Astrocyte (in vitro differentiated cells and primary cell): ENCODE measurements around the gene HOGA1. TPM values are rescaled to one million over a fixed set of nuclear protein-coding genes. Genes with fewer than 3 reads are reported as not detected.
A peak's percentile ranks its signal among the peaks of the same experiment; 100 is the strongest.

Experiments
- DNase-seq: peaks from one replicate; pipeline ENCODE4 v3.0.0-alpha.2; 2010; ENCODE audit warnings: low read depth
- FAIRE-seq: peaks from 2 replicates; lab custom pipeline; 2011; peaks lifted over from hg19 to GRCh38; lab: Jason Lieb, UNC
- H2AFZ ChIP-seq: 2 replicates; pipeline ENCODE4 v1.6.0; 2012; ENCODE audit warnings: low read depth, low read length, inconsistent platforms
- H3K27ac ChIP-seq: 2 replicates; pipeline ENCODE4 v1.5.1; 2011; ENCODE audit warnings: low read depth, low read length, inconsistent platforms
- H3K27me3 ChIP-seq: 2 replicates; pipeline ENCODE4 v1.6.0; 2011; ENCODE audit warnings: low read length, inconsistent platforms; ENCODE audit not compliant: insufficient read depth
- H3K36me3 ChIP-seq: 2 replicates; pipeline ENCODE4 v1.5.1; 2011; ENCODE audit warnings: low read length, inconsistent platforms; ENCODE audit not compliant: insufficient read depth
- H3K4me1 ChIP-seq: 2 replicates; pipeline ENCODE4 v1.5.1; 2011; ENCODE audit warnings: low read length, inconsistent platforms; ENCODE audit not compliant: insufficient read depth
- H3K4me2 ChIP-seq: 2 replicates; pipeline ENCODE4 v1.6.0; 2012; ENCODE audit warnings: low read length, inconsistent platforms
- H3K4me3 ChIP-seq: 2 replicates; pipeline ENCODE4 v1.5.1; 2011; ENCODE audit warnings: low read depth, mild to moderate bottlenecking, low read length, inconsistent platforms; ENCODE audit not compliant: insufficient read depth
- H3K79me2 ChIP-seq: 2 replicates; pipeline ENCODE4 v1.6.0; 2012; ENCODE audit warnings: mild to moderate bottlenecking, low read length, inconsistent platforms; ENCODE audit not compliant: insufficient read depth
- H3K9ac ChIP-seq: 2 replicates; pipeline ENCODE4 v1.6.0; 2012; ENCODE audit warnings: mild to moderate bottlenecking, low read length, inconsistent platforms
- H3K9me3 ChIP-seq: 2 replicates; pipeline ENCODE4 v1.5.1; 2012; ENCODE audit warnings: low read depth, mild to moderate bottlenecking, low read length, inconsistent platforms; ENCODE audit not compliant: insufficient read depth
- H4K20me1 ChIP-seq: 2 replicates; pipeline ENCODE4 v1.6.0; 2012; ENCODE audit warnings: low read length, inconsistent platforms; ENCODE audit not compliant: insufficient read depth
- H3K27ac Mint-ChIP-seq: one replicate; pipeline ENCODE4 v1.8.0; 2021; ENCODE audit warnings: mild to moderate bottlenecking, mixed read lengths; ENCODE audit not compliant: unreplicated experiment
- H3K27me3 Mint-ChIP-seq: one replicate; pipeline ENCODE4 v1.8.0; 2021; ENCODE audit warnings: low read depth, mixed read lengths; ENCODE audit not compliant: unreplicated experiment
- H3K36me3 Mint-ChIP-seq: one replicate; pipeline ENCODE4 v1.8.0; 2021; ENCODE audit warnings: low read depth, mixed read lengths; ENCODE audit not compliant: unreplicated experiment
- H3K4me1 Mint-ChIP-seq: one replicate; pipeline ENCODE4 v1.8.0; 2021; ENCODE audit warnings: low read depth, mixed read lengths; ENCODE audit not compliant: unreplicated experiment
- H3K4me3 Mint-ChIP-seq: one replicate; pipeline ENCODE4 v1.8.0; 2021; ENCODE audit warnings: mild to moderate bottlenecking, moderate library complexity, mixed read lengths; ENCODE audit not compliant: unreplicated experiment
- H3K9me3 Mint-ChIP-seq: one replicate; pipeline ENCODE4 v1.8.0; 2021; ENCODE audit warnings: mild to moderate bottlenecking, mixed read lengths; ENCODE audit not compliant: unreplicated experiment
- CTCF ChIP-seq: IDR thresholded peaks from 2 replicates; pipeline ENCODE4 v1.5.1; 2011; ENCODE audit warnings: low read depth, mild to moderate bottlenecking, inconsistent platforms, low read length, moderate library complexity; ENCODE audit not compliant: insufficient read depth
- EZH2 ChIP-seq: IDR thresholded peaks from 2 replicates; pipeline ENCODE4 v1.6.1; 2012; ENCODE audit warnings: mild to moderate bottlenecking, low read length, inconsistent platforms; ENCODE audit not compliant: insufficient read depth
- total RNA-seq: library from RNA; stranded (reverse); gene quantifications from 2 replicates; pipeline ENCODE4 v1.2.1, GENCODE V29; 2021

The HOGA1 gene
- total RNA-seq, 1 donor from 2014 or later, result 0.23 TPM

GRCh38 chr10:97608991-97609561 lies 24.9 kb downstream of the HOGA1 start:
- no peak overlapping the region for H3K4me3 Mint-ChIP-seq
- FAIRE-seq (no peak), DNase-seq (no peak)
- H3K27me3 Mint-ChIP-seq, result no peaks in the 10 kb centered on the region
- H2AFZ ChIP-seq, result no peak overlapping the region
- no peaks in the 10 kb centered on the region for H3K27me3 ChIP-seq
- no peak for TF ChIP-seq CTCF
- no peak for TF ChIP-seq EZH2
- no peaks in the 10 kb centered on the region for H3K9me3 ChIP-seq
- no peaks in the 10 kb centered on the region for H3K79me2 ChIP-seq
- no peaks in the 10 kb centered on the region for H4K20me1 ChIP-seq
- no peak overlapping the region for H3K27ac ChIP-seq
- H3K4me3 ChIP-seq, result no peak overlapping the region
- no peaks in the 10 kb centered on the region for H3K4me1 Mint-ChIP-seq
- H3K36me3 Mint-ChIP-seq, result peaks cover 2% of the 10 kb centered on the region
- H3K9me3 Mint-ChIP-seq, result no peaks in the 10 kb centered on the region
- no peaks in the 10 kb centered on the region for H3K36me3 ChIP-seq
- H3K4me2 ChIP-seq, result no peak overlapping the region
- H3K27ac Mint-ChIP-seq, result no peak overlapping the region
- H3K4me1 ChIP-seq, result no peaks in the 10 kb centered on the region
- H3K9ac ChIP-seq, result no peak overlapping the region

- H3K79me2 ChIP-seq, result no peaks in the 10 kb centered on the region
- H3K4me1 Mint-ChIP-seq, result no peaks in the 10 kb centered on the region
- peaks cover 3% of the 10 kb centered on the region for H3K36me3 Mint-ChIP-seq
- no peak overlapping the region for H3K4me3 Mint-ChIP-seq
- no peaks in the 10 kb centered on the region for H3K9me3 Mint-ChIP-seq
- H3K9ac ChIP-seq, result no peak overlapping the region
- no peaks in the 10 kb centered on the region for H3K9me3 ChIP-seq
- no peak overlapping the region for H3K27ac ChIP-seq
- FAIRE-seq (no peak), DNase-seq (no peak)
- H3K4me2 ChIP-seq, result no peak overlapping the region
- no peak overlapping the region for H2AFZ ChIP-seq
- TF ChIP-seq CTCF (no peak), EZH2 (no peak)
- H4K20me1 ChIP-seq, result no peaks in the 10 kb centered on the region
- no peaks in the 10 kb centered on the region for H3K27me3 Mint-ChIP-seq
- no peaks in the 10 kb centered on the region for H3K27me3 ChIP-seq
- no peaks in the 10 kb centered on the region for H3K36me3 ChIP-seq
- no peaks in the 10 kb centered on the region for H3K4me1 ChIP-seq
- no peak overlapping the region for H3K4me3 ChIP-seq
- no peak overlapping the region for H3K27ac Mint-ChIP-seq
Observed at GRCh38 chr10:97611473-97611872, 27.3 kb downstream of the HOGA1 start.

GRCh38 chr10:97612386-97612785 lies 28.2 kb downstream of the HOGA1 start:
- H3K27me3 Mint-ChIP-seq, result no peaks in the 10 kb centered on the region
- no peaks in the 10 kb centered on the region for H3K36me3 ChIP-seq
- H3K9me3 Mint-ChIP-seq, result no peaks in the 10 kb centered on the region
- TF ChIP-seq EZH2 (no peak), CTCF (peak; percentile 39)
- H3K36me3 Mint-ChIP-seq, result peaks cover 8% of the 10 kb centered on the region
- no peaks in the 10 kb centered on the region for H3K4me1 Mint-ChIP-seq
- no peak overlapping the region for H3K4me3 Mint-ChIP-seq
- no peaks in the 10 kb centered on the region for H3K79me2 ChIP-seq
- no peaks in the 10 kb centered on the region for H3K9me3 ChIP-seq
- no peak overlapping the region for H3K27ac Mint-ChIP-seq
- no peak overlapping the region for H3K4me3 ChIP-seq
- H3K27ac ChIP-seq, result no peak overlapping the region
- FAIRE-seq (peak; percentile 29), DNase-seq (peak; percentile 31)
- no peaks in the 10 kb centered on the region for H4K20me1 ChIP-seq
- H3K4me2 ChIP-seq, result no peak overlapping the region
- no peak overlapping the region for H3K9ac ChIP-seq
- H3K4me1 ChIP-seq, result no peaks in the 10 kb centered on the region
- H2AFZ ChIP-seq, result no peak overlapping the region
- no peaks in the 10 kb centered on the region for H3K27me3 ChIP-seq
